ENCODE results near the gene MAGEF1.

The MAGEF1 gene

GRCh38 chr3:184685646-184686045, 26.2 kb downstream of the MAGEF1 start:
- Histone ChIP-seq H2BK120ac (ENCODE audit: low read depth, low read length) (no peak overlapping the region), H4K91ac (ENCODE audit: low read depth, low read length, poor library complexity) (no peak overlapping the region), H2BK5ac (ENCODE audit: low read length) (no peak overlapping the region), H2BK12ac (ENCODE audit: low read length) (no peak overlapping the region), H3K4me3 (ENCODE audit: low read length in 2 of 2) (no peak overlapping the region), H3K9ac (ENCODE audit: low read depth, low read length, poor library complexity) (no peak overlapping the region), H3K23ac (ENCODE audit: low read depth, low read length, poor library complexity) (no peak overlapping the region), H3K4me1 (ENCODE audit: control insufficient read depth in 2 of 2, insufficient read depth in 1 of 2, low read depth in 1 of 2, low read length in 2 of 2) (peaks cover 9 to 14% of the 10 kb centered on the region in 2 donors), H3K36me3 (replicated peaks in 1 of 2; ENCODE audit: control insufficient read depth in 2 of 2, insufficient read depth in 2 of 2, low read length in 2 of 2) (no peaks in the 10 kb centered on the region), H3K14ac (ENCODE audit: low read length) (no peak overlapping the region), H2AFZ (ENCODE audit: low read length) (peak overlapping the region; percentile 68), H3K18ac (ENCODE audit: low read length) (no peak overlapping the region), H4K8ac (ENCODE audit: low read depth, low read length) (no peak overlapping the region), H3K79me1 (ENCODE audit: low read depth, low read length) (no peaks in the 10 kb centered on the region), H3K4me2 (ENCODE audit: insufficient read depth, low read length, poor library complexity, severe bottlenecking) (no peak overlapping the region), H3K27me3 (ENCODE audit: control insufficient read depth in 3 of 3, insufficient read depth in 3 of 3, low read depth in 1 of 3, low read length in 3 of 3) (no peaks in the 10 kb centered on the region), H2AK5ac (ENCODE audit: low read depth, low read length) (no peak overlapping the region), H3K4ac (ENCODE audit: low read length) (no peak overlapping the region), H2BK15ac (ENCODE audit: low read length) (no peak overlapping the region), H3K9me3 (replicated peaks in 1 of 2; ENCODE audit: control insufficient read depth in 2 of 2, insufficient read depth in 1 of 2, low read depth in 1 of 2, low read length in 2 of 2) (peaks cover 0 to 2% of the 10 kb centered on the region in 2 donors), H3K27ac (replicated peaks; ENCODE audit: low read length) (no peak overlapping the region)
- DNase-seq (ENCODE audit: low spot score), result peak; percentile 54
- no CpG with 5 or more reads among the region's 4 CpGs for whole genome bisulfite sequencing, 2 donors (ENCODE audit: extremely low coverage in 2 of 2, insufficient read length in 2 of 2, insufficient replicate concordance in 1 of 2)

- no peak overlapping the region for H3K27ac ChIP-seq (replicated peaks; ENCODE audit: low read length)
- H3K79me1 ChIP-seq (ENCODE audit: low read depth, low read length), result no peaks in the 10 kb centered on the region
- peak overlapping the region; percentile 68 for H2AFZ ChIP-seq (ENCODE audit: low read length)
- H2BK15ac ChIP-seq (ENCODE audit: low read length), result peak overlapping the region; percentile 72
- H3K9ac ChIP-seq (ENCODE audit: low read depth, low read length, poor library complexity), result no peak overlapping the region
- H4K8ac ChIP-seq (ENCODE audit: low read depth, low read length), result no peak overlapping the region
- no peak overlapping the region for H3K14ac ChIP-seq (ENCODE audit: low read length)
- H4K91ac ChIP-seq (ENCODE audit: low read depth, low read length, poor library complexity), result no peak overlapping the region
- no peaks in the 10 kb centered on the region for H3K36me3 ChIP-seq (replicated peaks in 1 of 2; ENCODE audit: control insufficient read depth in 2 of 2, insufficient read depth in 2 of 2, low read length in 2 of 2)
- peak overlapping the region; percentile 66 for H3K18ac ChIP-seq (ENCODE audit: low read length)
- H3K4me1 ChIP-seq (ENCODE audit: control insufficient read depth in 2 of 2, insufficient read depth in 1 of 2, low read depth in 1 of 2, low read length in 2 of 2), result peaks cover 9 to 14% of the 10 kb centered on the region in 2 donors
- H3K4me3 ChIP-seq (ENCODE audit: low read length in 2 of 2), result no peak overlapping the region
- H2BK12ac ChIP-seq (ENCODE audit: low read length), result no peak overlapping the region
- H3K4me2 ChIP-seq (ENCODE audit: insufficient read depth, low read length, poor library complexity, severe bottlenecking), result no peak overlapping the region
- WGBS, 2 donors (ENCODE audit: extremely low coverage in 2 of 2, insufficient read length in 2 of 2, insufficient replicate concordance in 1 of 2), result no CpG with 5 or more reads among the region's 4 CpGs
- H3K4ac ChIP-seq (ENCODE audit: low read length), result no peak overlapping the region
- H3K27me3 ChIP-seq (ENCODE audit: control insufficient read depth in 3 of 3, insufficient read depth in 3 of 3, low read depth in 1 of 3, low read length in 3 of 3), result no peaks in the 10 kb centered on the region
- H2BK120ac ChIP-seq (ENCODE audit: low read depth, low read length), result no peak overlapping the region
- peak overlapping the region; percentile 20 for H2AK5ac ChIP-seq (ENCODE audit: low read depth, low read length)
- no peak overlapping the region for H3K23ac ChIP-seq (ENCODE audit: low read depth, low read length, poor library complexity)
- H2BK5ac ChIP-seq (ENCODE audit: low read length), result no peak overlapping the region
- peaks cover 0 to 2% of the 10 kb centered on the region in 2 donors for H3K9me3 ChIP-seq (replicated peaks in 1 of 2; ENCODE audit: control insufficient read depth in 2 of 2, insufficient read depth in 1 of 2, low read depth in 1 of 2, low read length in 2 of 2)
- DNase-seq (ENCODE audit: low spot score), result no peak
Observed at GRCh38 chr3:184685055-184685454, 26.8 kb downstream of the MAGEF1 start.

DNA sequence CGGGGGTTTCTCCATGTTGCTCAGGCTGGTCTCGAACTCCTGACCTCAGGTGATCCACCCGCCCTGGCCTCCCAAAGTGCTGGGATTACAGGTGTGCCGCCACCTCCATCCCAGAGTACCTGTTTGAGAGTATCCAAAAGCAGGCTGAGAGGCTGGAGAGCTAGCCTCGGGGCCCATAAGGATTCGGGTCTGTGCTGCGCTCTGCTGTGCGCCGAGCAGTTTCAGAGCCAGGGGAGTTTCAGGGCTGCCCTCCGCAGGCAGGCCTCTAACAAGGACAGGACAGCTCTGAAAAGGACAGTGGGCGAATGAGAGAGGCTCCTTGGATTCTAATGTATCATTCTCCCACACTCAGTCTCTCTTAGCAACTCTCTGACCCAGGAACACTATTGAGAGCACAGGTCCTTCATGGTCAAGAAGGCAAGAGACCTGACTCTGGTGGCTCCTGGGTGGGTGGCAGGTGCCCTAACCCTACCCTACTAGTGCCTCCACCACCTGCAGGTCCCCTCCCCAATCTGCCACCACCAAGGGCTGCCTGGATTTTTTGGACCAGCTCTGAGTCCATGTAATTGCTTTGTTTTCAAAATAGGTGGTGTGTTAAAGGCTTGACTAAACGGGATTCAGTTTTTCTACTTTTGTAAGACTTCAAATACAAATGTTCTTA, 27.8 kb downstream of the MAGEF1 start:
- Histone ChIP-seq H2AFZ (ENCODE audit: low read length) (no peak overlapping the region), H2AK5ac (ENCODE audit: low read depth, low read length) (peak overlapping the region; percentile 47), H3K27ac (replicated peaks; ENCODE audit: low read length) (no peak overlapping the region), H3K4me1 (ENCODE audit: control insufficient read depth in 2 of 2, insufficient read depth in 1 of 2, low read depth in 1 of 2, low read length in 2 of 2) (peaks cover 14 to 19% of the 10 kb centered on the region in 2 donors), H4K91ac (ENCODE audit: low read depth, low read length, poor library complexity) (no peak overlapping the region), H3K9me3 (replicated peaks in 1 of 2; ENCODE audit: control insufficient read depth in 2 of 2, insufficient read depth in 1 of 2, low read depth in 1 of 2, low read length in 2 of 2) (peaks cover 0 to 2% of the 10 kb centered on the region in 2 donors), H2BK120ac (ENCODE audit: low read depth, low read length) (no peak overlapping the region), H2BK15ac (ENCODE audit: low read length) (peak overlapping the region; percentile 86), H3K14ac (ENCODE audit: low read length) (no peak overlapping the region), H3K4me2 (ENCODE audit: insufficient read depth, low read length, poor library complexity, severe bottlenecking) (no peak overlapping the region), H3K4me3 (ENCODE audit: low read length in 2 of 2) (no peak overlapping the region), H3K23ac (ENCODE audit: low read depth, low read length, poor library complexity) (no peak overlapping the region), H2BK12ac (ENCODE audit: low read length) (no peak overlapping the region), H3K9ac (ENCODE audit: low read depth, low read length, poor library complexity) (no peak overlapping the region), H4K8ac (ENCODE audit: low read depth, low read length) (no peak overlapping the region), H3K36me3 (replicated peaks in 1 of 2; ENCODE audit: control insufficient read depth in 2 of 2, insufficient read depth in 2 of 2, low read length in 2 of 2) (no peaks in the 10 kb centered on the region), H3K27me3 (ENCODE audit: control insufficient read depth in 3 of 3, insufficient read depth in 3 of 3, low read depth in 1 of 3, low read length in 3 of 3) (no peaks in the 10 kb centered on the region), H2BK5ac (ENCODE audit: low read length) (no peak overlapping the region), H3K18ac (ENCODE audit: low read length) (no peak overlapping the region), H3K4ac (ENCODE audit: low read length) (no peak overlapping the region), H3K79me1 (ENCODE audit: low read depth, low read length) (no peaks in the 10 kb centered on the region)
- WGBS, 2 donors (ENCODE audit: extremely low coverage in 2 of 2, insufficient read length in 2 of 2, insufficient replicate concordance in 1 of 2), result no CpG with 5 or more reads among the region's 12 CpGs
- no peak for DNase-seq (ENCODE audit: low spot score)

GRCh38 chr3:184683234-184683633, 28.6 kb downstream of the MAGEF1 start:
- Histone ChIP-seq H2AFZ (ENCODE audit: low read length) (no peak overlapping the region), H2BK120ac (ENCODE audit: low read depth, low read length) (no peak overlapping the region), H4K8ac (ENCODE audit: low read depth, low read length) (no peak overlapping the region), H2BK12ac (ENCODE audit: low read length) (no peak overlapping the region), H3K14ac (ENCODE audit: low read length) (no peak overlapping the region), H3K18ac (ENCODE audit: low read length) (no peak overlapping the region), H3K27me3 (ENCODE audit: control insufficient read depth in 3 of 3, insufficient read depth in 3 of 3, low read depth in 1 of 3, low read length in 3 of 3) (no peaks in the 10 kb centered on the region), H3K9ac (ENCODE audit: low read depth, low read length, poor library complexity) (no peak overlapping the region), H2AK5ac (ENCODE audit: low read depth, low read length) (no peak overlapping the region), H4K91ac (ENCODE audit: low read depth, low read length, poor library complexity) (no peak overlapping the region), H3K36me3 (replicated peaks in 1 of 2; ENCODE audit: control insufficient read depth in 2 of 2, insufficient read depth in 2 of 2, low read length in 2 of 2) (no peaks in the 10 kb centered on the region), H3K23ac (ENCODE audit: low read depth, low read length, poor library complexity) (no peak overlapping the region), H3K4me3 (ENCODE audit: low read length in 2 of 2) (no peak overlapping the region), H2BK5ac (ENCODE audit: low read length) (no peak overlapping the region), H2BK15ac (ENCODE audit: low read length) (no peak overlapping the region), H3K27ac (replicated peaks; ENCODE audit: low read length) (no peak overlapping the region), H3K4me2 (ENCODE audit: insufficient read depth, low read length, poor library complexity, severe bottlenecking) (no peak overlapping the region), H3K4ac (ENCODE audit: low read length) (no peak overlapping the region), H3K9me3 (replicated peaks in 1 of 2; ENCODE audit: control insufficient read depth in 2 of 2, insufficient read depth in 1 of 2, low read depth in 1 of 2, low read length in 2 of 2) (peaks cover 0 to 2% of the 10 kb centered on the region in 2 donors), H3K79me1 (ENCODE audit: low read depth, low read length) (no peaks in the 10 kb centered on the region), H3K4me1 (ENCODE audit: control insufficient read depth in 2 of 2, insufficient read depth in 1 of 2, low read depth in 1 of 2, low read length in 2 of 2) (peaks cover 21 to 24% of the 10 kb centered on the region in 2 donors)
- no CpG with 5 or more reads among the region's 5 CpGs for WGBS, 2 donors (ENCODE audit: extremely low coverage in 2 of 2, insufficient read length in 2 of 2, insufficient replicate concordance in 1 of 2)
- DNase-seq (ENCODE audit: low spot score), result no peak

Data from neuronal stem cell (in vitro differentiated cells).